ENCODE measurements around the gene TMEM144.
A peak's percentile ranks its signal among the peaks of the same experiment; 100 is the strongest.
"Not testable (repeated sequence)": the region's sequence is repeated elsewhere in the genome, so short reads cannot be mapped to it uniquely, and the experiment has no call there.

Gene TMEM144

GRCh38 chr4:158192439-158193158 lies 17.7 kb upstream of the TMEM144 start:
- no peak for DNase-seq

- DNase-seq, result no peak
Observed at GRCh38 chr4:158193171-158193749, 17.0 kb upstream of the TMEM144 start.

GRCh38 chr4:158195297-158195696 lies 15.0 kb upstream of the TMEM144 start:
- no peak for DNase-seq

- DNase-seq, result no peak
Observed at GRCh38 chr4:158197194-158197776, 13.0 kb upstream of the TMEM144 start.

- no peak for DNase-seq
Observed at GRCh38 chr4:158200214-158200613, 10.1 kb upstream of the TMEM144 start.

- DNase-seq, result no peak
Observed at GRCh38 chr4:158201322-158201721, 9.0 kb upstream of the TMEM144 start.

GRCh38 chr4:158201876-158202275 lies 8.4 kb upstream of the TMEM144 start:
- no peak for DNase-seq

GRCh38 chr4:158202481-158202880 lies 7.8 kb upstream of the TMEM144 start:
- no peak for DNase-seq

GRCh38 chr4:158203436-158203835 lies 6.8 kb upstream of the TMEM144 start:
- DNase-seq, result no peak

GRCh38 chr4:158203929-158204328 lies 6.4 kb upstream of the TMEM144 start:
- DNase-seq, result no peak

GRCh38 chr4:158208963-158209640 lies 1.2 kb upstream of the TMEM144 start:
- DNase-seq, result peak; percentile 76

GRCh38 chr4:158211222-158211621 lies 936 bp downstream of the TMEM144 start:
- DNase-seq, result no peak

GRCh38 chr4:158213466-158213865 lies 3.2 kb downstream of the TMEM144 start:
- no peak for DNase-seq

- DNase-seq, result no peak
Observed at GRCh38 chr4:158214856-158215255, 4.6 kb downstream of the TMEM144 start.

- DNase-seq, result no peak
Observed at GRCh38 chr4:158217763-158218162, 7.5 kb downstream of the TMEM144 start.

- no peak for DNase-seq
Observed at GRCh38 chr4:158219623-158220022, 9.3 kb downstream of the TMEM144 start.

- not testable (repeated sequence) for DNase-seq
Observed at GRCh38 chr4:158224318-158224717, 14.0 kb downstream of the TMEM144 start.

GRCh38 chr4:158224999-158225398 lies 14.7 kb downstream of the TMEM144 start:
- DNase-seq, result not testable (repeated sequence)

GRCh38 chr4:158227880-158228279 lies 17.6 kb downstream of the TMEM144 start:
- DNase-seq, result not testable (repeated sequence)

GRCh38 chr4:158228399-158228798 lies 18.1 kb downstream of the TMEM144 start:
- not testable (repeated sequence) for DNase-seq

GRCh38 chr4:158229768-158230167 lies 19.5 kb downstream of the TMEM144 start:
- DNase-seq, result no peak

- DNase-seq, result no peak
Observed at GRCh38 chr4:158234671-158235070, 24.4 kb downstream of the TMEM144 start.

GRCh38 chr4:158236304-158237030 lies 26.2 kb downstream of the TMEM144 start:
- no peak for DNase-seq

All from GF-D8 (cell line).